Measurements from ENCODE around the gene TTLL6. TPM values are rescaled to one million over a fixed set of nuclear protein-coding genes. Genes with fewer than 3 reads are reported as not detected.

The TTLL6 gene
- total and polyA plus RNA-seq, 5 donors from 2014 or later = not detected

DNA sequence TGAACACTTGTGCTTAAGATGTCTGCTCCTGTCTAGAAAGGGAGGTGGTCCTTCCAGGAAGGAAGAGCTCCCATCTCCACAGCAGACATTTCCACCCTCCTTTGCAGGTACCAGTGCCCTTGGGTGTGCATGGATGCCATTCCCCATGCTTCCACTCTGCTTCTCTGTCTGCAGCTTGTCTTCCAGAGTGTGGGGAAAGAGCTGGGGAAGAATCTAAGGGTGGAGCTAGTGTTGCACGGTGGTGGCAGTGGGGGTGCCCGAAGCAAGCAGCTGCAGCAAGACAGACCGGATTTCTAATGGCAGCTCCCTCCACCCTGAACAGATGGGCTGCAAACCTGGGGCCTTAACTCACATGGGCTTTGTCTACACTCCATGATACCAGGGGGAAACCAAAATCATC lies 65.9 kb downstream of the TTLL6 start:
- Mint-ChIP-seq H3K27ac (no peak overlapping the region), H3K27me3 (peaks cover 98% of the 10 kb centered on the region), H3K36me3 (no peaks in the 10 kb centered on the region), H3K4me1 (peaks cover 0 to 34% (median 17%) of the 10 kb centered on the region in 4 donors), H3K9me3 (peaks cover 0 to 10% (median 0%) of the 10 kb centered on the region in 7 donors), H3K4me3 (peak overlapping the region in 1 of 4 donors; percentile 66)
- peaks cover 17% of the 10 kb centered on the region for H3K4me1 ChIP-seq (ENCODE audit: control insufficient read depth, insufficient read depth, low read length, poor library complexity, severe bottlenecking)
- ATAC-seq (ENCODE audit: low read depth in 2 of 2) = no peak
- H3K27me3 ChIP-seq (ENCODE audit: control insufficient read depth, insufficient read depth, low read length) = peaks cover 71% of the 10 kb centered on the region
- H3K4me3 ChIP-seq (ENCODE audit: low read depth, low read length) = no peak overlapping the region
- no peak overlapping the region for H3K27ac ChIP-seq (ENCODE audit: insufficient read depth, low read length, poor library complexity, severe bottlenecking)
- peaks cover 5 to 7% of the 10 kb centered on the region in 2 experiments for H3K9me3 ChIP-seq (ENCODE audit: control insufficient read depth in 2 of 2, low read length in 2 of 2)
- H3K36me3 ChIP-seq (ENCODE audit: control insufficient read depth, insufficient read depth, low read length) = no peaks in the 10 kb centered on the region
- DNase-seq = no peak

DNA sequence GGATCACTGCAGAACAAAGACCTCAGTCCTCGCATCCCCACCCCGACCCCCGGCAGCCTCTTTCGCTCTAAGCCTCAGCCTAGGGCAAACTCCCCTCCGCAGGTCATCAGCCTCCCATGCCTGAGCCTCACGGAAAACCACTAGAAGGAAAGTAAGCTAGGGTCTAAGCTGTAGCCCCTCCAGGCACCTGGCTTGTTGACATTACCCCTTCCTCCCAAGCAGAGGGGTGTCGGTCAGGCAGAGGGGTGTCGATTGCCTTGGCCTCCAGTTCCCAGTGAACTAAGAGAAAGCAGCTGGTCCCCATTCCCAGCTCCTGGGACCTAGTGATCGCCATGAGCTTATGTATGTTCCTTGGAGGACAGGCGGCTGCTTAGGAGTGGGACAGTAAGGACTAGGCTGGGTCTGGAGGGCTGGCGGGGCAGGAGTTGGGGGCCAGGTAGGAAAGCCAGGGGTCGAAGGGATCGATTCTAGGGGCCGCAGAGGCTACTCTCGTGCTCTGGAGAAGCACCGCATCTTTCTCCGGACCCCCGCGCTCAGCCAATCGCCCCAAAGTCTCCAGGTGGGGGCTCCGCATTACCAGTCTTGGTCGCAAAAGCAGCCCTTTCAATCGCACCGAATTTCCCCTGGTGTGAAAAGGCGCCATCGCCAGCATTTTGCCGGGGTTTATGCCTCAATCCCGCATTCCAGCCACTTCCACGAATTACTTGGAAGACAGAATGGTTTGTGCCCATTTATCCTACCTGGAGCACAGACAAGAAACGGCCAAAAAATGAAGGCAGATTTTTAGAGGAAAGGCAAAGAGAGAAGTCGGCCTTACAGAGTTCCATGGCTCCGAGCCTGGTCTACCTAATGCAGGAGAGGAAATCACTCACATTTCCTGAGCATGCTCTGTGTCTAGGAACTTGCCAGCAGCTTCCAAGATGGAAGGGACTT lies 67.1 kb downstream of the TTLL6 start:
- peaks cover 12% of the 10 kb centered on the region for H3K4me1 ChIP-seq (ENCODE audit: control insufficient read depth, insufficient read depth, low read length, poor library complexity, severe bottlenecking)
- Mint-ChIP-seq H3K27me3 (peaks cover 98% of the 10 kb centered on the region), H3K4me1 (peaks cover 0 to 34% (median 17%) of the 10 kb centered on the region in 4 donors), H3K9me3 (peaks cover 0 to 10% (median 0%) of the 10 kb centered on the region in 7 donors), H3K27ac (no peak overlapping the region), H3K36me3 (no peaks in the 10 kb centered on the region), H3K4me3 (no peak overlapping the region)
- DNase-seq (no peak), ATAC-seq (ENCODE audit: low read depth in 2 of 2) (no peak)
- H3K36me3 ChIP-seq (ENCODE audit: control insufficient read depth, insufficient read depth, low read length) = no peaks in the 10 kb centered on the region
- no peak overlapping the region for H3K27ac ChIP-seq (ENCODE audit: insufficient read depth, low read length, poor library complexity, severe bottlenecking)
- peaks cover 72% of the 10 kb centered on the region for H3K27me3 ChIP-seq (ENCODE audit: control insufficient read depth, insufficient read depth, low read length)
- no peak overlapping the region for H3K4me3 ChIP-seq (ENCODE audit: low read depth, low read length)
- H3K9me3 ChIP-seq (ENCODE audit: control insufficient read depth in 2 of 2, low read length in 2 of 2) = peaks cover 5 to 7% of the 10 kb centered on the region in 2 experiments

DNA sequence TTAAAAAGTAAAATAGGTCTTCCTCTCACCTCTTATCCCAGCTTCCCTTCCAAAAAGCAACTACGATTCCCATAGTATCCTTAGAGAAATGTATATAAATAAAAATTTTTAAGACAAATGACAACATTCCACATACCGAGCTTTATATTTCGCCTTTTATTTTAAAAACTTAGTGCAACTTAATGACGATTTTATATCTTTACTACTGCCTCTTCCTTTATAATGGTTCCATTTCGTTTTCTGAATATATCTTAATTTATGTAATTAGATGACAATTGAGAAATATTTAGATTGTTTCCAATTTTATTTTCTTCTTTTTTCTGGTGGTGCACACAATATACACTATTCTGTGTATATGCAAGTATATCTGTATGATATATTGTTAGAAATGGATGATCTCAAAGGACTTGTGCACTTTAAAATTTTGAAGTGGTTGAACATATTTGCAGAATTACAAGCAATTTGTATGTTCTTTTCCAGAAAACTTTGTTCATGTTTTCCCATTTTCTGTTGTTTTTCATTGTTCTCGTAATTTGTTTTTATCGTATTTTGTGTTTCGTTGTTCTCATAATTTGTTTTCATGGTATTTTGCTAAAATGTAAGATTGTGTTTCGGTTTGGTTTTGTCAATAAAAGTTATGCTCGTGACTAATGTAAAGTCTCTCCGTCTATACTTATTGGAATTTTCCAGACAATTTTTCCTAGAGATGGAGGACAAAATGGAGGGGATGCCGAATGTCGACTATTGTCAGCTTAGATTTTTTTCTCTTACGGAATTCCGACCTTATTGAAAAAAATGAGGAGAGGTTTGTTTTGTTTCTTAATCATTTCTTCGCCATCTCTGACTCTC lies 68.1 kb downstream of the TTLL6 start:
- peaks cover 5% of the 10 kb centered on the region for H3K4me1 ChIP-seq (ENCODE audit: control insufficient read depth, insufficient read depth, low read length, poor library complexity, severe bottlenecking)
- no peak for ATAC-seq (ENCODE audit: low read depth in 2 of 2)
- Mint-ChIP-seq H3K4me1 (peaks cover 0 to 29% (median 18%) of the 10 kb centered on the region in 4 donors), H3K9me3 (peaks cover 0 to 10% (median 0%) of the 10 kb centered on the region in 7 donors), H3K27ac (peak overlapping the region in 1 of 3 donors; percentile 48), H3K36me3 (no peaks in the 10 kb centered on the region), H3K27me3 (peaks cover 98% of the 10 kb centered on the region), H3K4me3 (no peak overlapping the region)
- H3K27ac ChIP-seq (ENCODE audit: insufficient read depth, low read length, poor library complexity, severe bottlenecking) = no peak overlapping the region
- H3K27me3 ChIP-seq (ENCODE audit: control insufficient read depth, insufficient read depth, low read length) = peaks cover 71% of the 10 kb centered on the region
- peaks cover 5 to 7% of the 10 kb centered on the region in 2 experiments for H3K9me3 ChIP-seq (ENCODE audit: control insufficient read depth in 2 of 2, low read length in 2 of 2)
- no peak for DNase-seq
- no peak overlapping the region for H3K4me3 ChIP-seq (ENCODE audit: low read depth, low read length)
- no peaks in the 10 kb centered on the region for H3K36me3 ChIP-seq (ENCODE audit: control insufficient read depth, insufficient read depth, low read length)

DNA sequence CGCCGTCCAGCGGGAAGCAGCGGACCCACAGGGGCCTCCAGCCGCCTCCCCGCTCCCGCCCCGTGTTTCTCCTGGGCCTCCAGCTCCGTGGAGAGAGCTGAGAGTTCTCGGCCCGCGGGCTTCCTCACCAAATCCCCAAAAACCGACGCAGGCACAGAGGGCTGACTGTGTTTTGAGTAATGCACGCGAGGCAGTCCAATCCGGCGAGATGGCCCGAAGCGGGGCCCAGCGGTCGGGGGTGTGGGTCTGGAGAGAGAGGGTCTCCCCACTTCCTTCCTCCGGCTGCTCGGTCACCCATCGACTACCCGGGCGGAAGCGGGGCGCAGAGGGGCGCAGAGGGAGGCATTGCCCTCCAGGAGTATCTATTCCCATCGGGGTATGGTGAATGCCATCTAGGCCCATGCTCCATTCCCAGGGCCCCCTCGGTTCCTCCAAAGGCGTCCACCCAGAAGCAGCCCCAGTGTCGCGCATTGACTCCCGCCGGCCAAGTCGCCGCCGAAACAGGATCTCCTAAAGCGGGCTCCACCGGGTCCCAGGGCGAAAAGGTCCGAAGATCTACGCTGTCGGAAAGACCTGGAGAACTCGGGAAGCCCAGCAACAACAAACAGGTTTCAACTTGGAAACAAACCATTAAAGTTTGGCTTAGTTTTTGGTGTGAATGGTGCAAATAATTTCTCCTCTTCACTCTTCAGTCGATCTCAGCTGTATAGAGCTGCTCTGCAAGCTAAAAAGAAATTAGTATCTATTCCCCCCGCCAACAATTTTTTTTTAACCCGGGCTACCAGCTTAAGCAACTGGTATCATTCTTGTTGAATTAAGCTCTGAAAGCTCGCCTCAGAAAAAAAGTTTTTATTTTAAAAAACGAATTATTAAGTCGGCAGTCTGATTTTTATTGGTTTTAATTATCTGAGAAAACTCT lies 69.3 kb downstream of the TTLL6 start:
- Histone ChIP-seq H3K36me3 (ENCODE audit: control insufficient read depth, insufficient read depth, low read length) (no peaks in the 10 kb centered on the region), H3K27me3 (ENCODE audit: control insufficient read depth, insufficient read depth, low read length) (peaks cover 70% of the 10 kb centered on the region), H3K4me3 (ENCODE audit: low read depth, low read length) (no peak overlapping the region), H3K9me3 (ENCODE audit: control insufficient read depth in 2 of 2, low read length in 2 of 2) (peaks cover 5 to 7% of the 10 kb centered on the region in 2 experiments), H3K27ac (ENCODE audit: insufficient read depth, low read length, poor library complexity, severe bottlenecking) (no peak overlapping the region), H3K4me1 (ENCODE audit: control insufficient read depth, insufficient read depth, low read length, poor library complexity, severe bottlenecking) (peaks cover 5% of the 10 kb centered on the region)
- Mint-ChIP-seq H3K27ac (no peak overlapping the region), H3K9me3 (peaks cover 0 to 11% (median 0%) of the 10 kb centered on the region in 7 donors), H3K27me3 (peaks cover 98% of the 10 kb centered on the region), H3K4me3 (no peak overlapping the region), H3K36me3 (no peaks in the 10 kb centered on the region), H3K4me1 (peaks cover 0 to 26% (median 12%) of the 10 kb centered on the region in 4 donors)
- DNase-seq = no peak
- no peak for ATAC-seq (ENCODE audit: low read depth in 2 of 2)

DNA sequence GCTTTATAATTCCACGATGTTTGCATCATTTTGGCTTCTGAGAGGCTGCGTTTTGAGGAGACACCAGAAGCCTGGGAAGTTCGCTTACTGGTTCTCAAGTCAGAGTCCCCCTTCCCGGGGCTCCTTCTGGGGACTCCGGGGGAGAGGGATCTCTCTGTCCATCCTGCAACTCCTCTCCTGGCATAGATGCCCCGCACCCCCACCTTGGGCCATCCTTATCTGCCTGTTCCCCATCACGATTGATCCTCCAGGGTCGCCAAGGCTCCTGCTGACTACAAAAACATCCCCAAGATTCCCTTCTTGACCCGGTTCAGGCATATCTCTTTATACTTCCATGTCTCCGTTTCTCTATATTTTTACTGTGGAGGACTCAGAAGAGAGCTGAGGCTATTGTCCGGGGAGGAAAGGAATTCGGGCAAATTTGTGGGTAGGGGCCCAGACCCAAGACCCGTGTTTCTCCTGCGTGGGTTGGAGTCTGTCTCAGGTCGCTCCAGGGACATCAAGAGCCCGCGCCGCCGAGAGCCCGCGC lies 70.0 kb downstream of the TTLL6 start:
- H3K4me3 Mint-ChIP-seq = peak overlapping the region in 2 of 4 donors; percentile 17 to 27
- ATAC-seq (ENCODE audit: low read depth in 2 of 2) (no peak), DNase-seq (no peak)
- H3K4me1 Mint-ChIP-seq = peaks cover 0 to 26% (median 11%) of the 10 kb centered on the region in 4 donors
- Histone ChIP-seq H3K27me3 (ENCODE audit: control insufficient read depth, insufficient read depth, low read length) (peaks cover 71% of the 10 kb centered on the region), H3K36me3 (ENCODE audit: control insufficient read depth, insufficient read depth, low read length) (no peaks in the 10 kb centered on the region), H3K9me3 (ENCODE audit: control insufficient read depth in 2 of 2, low read length in 2 of 2) (peaks cover 5 to 7% of the 10 kb centered on the region in 2 experiments), H3K27ac (ENCODE audit: insufficient read depth, low read length, poor library complexity, severe bottlenecking) (no peak overlapping the region), H3K4me3 (ENCODE audit: low read depth, low read length) (no peak overlapping the region), H3K4me1 (ENCODE audit: control insufficient read depth, insufficient read depth, low read length, poor library complexity, severe bottlenecking) (peaks cover 5% of the 10 kb centered on the region)
- peak overlapping the region in 1 of 3 donors; percentile 56 for H3K27ac Mint-ChIP-seq
- peaks cover 98% of the 10 kb centered on the region for H3K27me3 Mint-ChIP-seq
- H3K36me3 Mint-ChIP-seq = no peaks in the 10 kb centered on the region
- peaks cover 0 to 13% (median 0%) of the 10 kb centered on the region in 7 donors for H3K9me3 Mint-ChIP-seq

DNA sequence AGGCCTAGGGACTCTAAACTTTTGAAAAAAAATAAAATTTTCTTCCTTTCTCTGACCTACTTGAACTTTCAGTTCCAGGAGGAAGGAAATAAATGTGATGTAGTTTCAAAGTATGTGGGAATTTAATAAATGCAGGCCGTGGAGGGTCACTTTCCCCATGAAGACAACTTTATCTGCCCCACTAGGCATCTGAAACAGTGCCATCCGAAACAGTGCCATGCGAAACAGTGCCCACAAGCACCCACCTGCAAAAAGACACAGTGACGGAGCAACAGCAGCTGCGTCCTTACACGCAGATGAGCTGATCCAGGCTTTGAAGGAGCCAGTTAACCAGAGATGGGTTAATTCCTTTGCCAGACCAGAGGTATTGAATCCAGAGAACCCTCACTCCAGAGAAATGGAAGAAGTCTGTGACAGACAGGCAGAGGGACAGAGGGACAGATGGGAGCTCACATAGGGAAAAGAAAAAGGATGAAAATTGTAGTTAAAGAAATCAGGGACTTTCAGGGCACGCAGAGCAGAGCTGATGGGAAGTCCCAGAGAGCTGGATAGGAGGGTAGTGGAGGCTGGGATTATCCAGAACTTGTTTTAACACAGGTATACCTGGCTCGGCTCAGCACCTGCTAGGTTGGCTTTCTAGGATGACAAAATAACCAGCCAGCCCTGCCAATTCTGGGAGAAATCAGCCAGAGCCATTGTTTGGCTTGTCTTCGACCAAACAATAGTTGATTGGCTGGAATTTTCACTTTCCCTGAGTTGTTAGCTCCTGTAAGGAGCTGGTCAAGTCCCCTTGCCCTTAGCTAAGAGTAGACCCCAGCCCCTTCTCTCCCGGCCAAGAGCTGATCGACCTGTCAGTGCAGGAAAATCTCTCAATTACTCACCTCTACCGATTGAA lies 71.4 kb downstream of the TTLL6 start:
- Histone ChIP-seq H3K9me3 (ENCODE audit: control insufficient read depth in 2 of 2, low read length in 2 of 2) (peaks cover 5 to 7% of the 10 kb centered on the region in 2 experiments), H3K4me1 (ENCODE audit: control insufficient read depth, insufficient read depth, low read length, poor library complexity, severe bottlenecking) (peaks cover 5% of the 10 kb centered on the region), H3K36me3 (ENCODE audit: control insufficient read depth, insufficient read depth, low read length) (no peaks in the 10 kb centered on the region), H3K4me3 (ENCODE audit: low read depth, low read length) (no peak overlapping the region), H3K27me3 (ENCODE audit: control insufficient read depth, insufficient read depth, low read length) (peaks cover 62% of the 10 kb centered on the region), H3K27ac (ENCODE audit: insufficient read depth, low read length, poor library complexity, severe bottlenecking) (no peak overlapping the region)
- peak overlapping the region in 1 of 3 donors; percentile 43 for H3K27ac Mint-ChIP-seq
- DNase-seq (no peak), ATAC-seq (ENCODE audit: low read depth in 2 of 2) (no peak)
- H3K4me1 Mint-ChIP-seq = peaks cover 0 to 20% (median 7%) of the 10 kb centered on the region in 4 donors
- no peaks in the 10 kb centered on the region for H3K36me3 Mint-ChIP-seq
- H3K4me3 Mint-ChIP-seq = no peak overlapping the region
- peaks cover 98% of the 10 kb centered on the region for H3K27me3 Mint-ChIP-seq
- peaks cover 0 to 14% (median 0%) of the 10 kb centered on the region in 7 donors for H3K9me3 Mint-ChIP-seq

Measured in CD4-positive, CD25-positive, alpha-beta regulatory T cell (primary cell).